Peyer's patch (tissue), 4 donors: ENCODE measurements around the gene DNAJC5G. TPM values are rescaled to one million over a fixed set of nuclear protein-coding genes. Genes with fewer than 3 reads are reported as not detected.

Source experiments
- DNase-seq, 3 donors: peaks; one replicate each; pipeline ENCODE4 v3.0.0-alpha.2; 2017 to 2019
- H3K27ac ChIP-seq, 4 donors: fragments of 200-600 bp; sonication (generic); one replicate each; pipeline ENCODE4 v1.5.1; 2016 to 2019
- H3K27me3 ChIP-seq, 2 donors: fragments of 200-600 bp; sonication (generic); one replicate each; pipeline ENCODE4 v1.5.1; 2019
- H3K36me3 ChIP-seq, 3 donors: fragments of 200-600 bp; sonication (generic); one replicate each; pipeline ENCODE4 v1.5.1; 2016 to 2019
- H3K4me1 ChIP-seq, 4 donors: fragments of 200-600 bp; sonication (generic); one replicate each; pipeline ENCODE4 v1.5.1; 2016 to 2019
- H3K4me3 ChIP-seq, 4 donors: fragments of 200-600 bp; sonication (generic); 1 replicate in 3 of 4; 2 replicates in 1 of 4; pipeline ENCODE4 v1.5.1; 2016 to 2019; ENCODE audit warnings: mild to moderate bottlenecking in 1 of 4
- H3K9me3 ChIP-seq, 4 donors: fragments of 200-600 bp; sonication (generic); one replicate each; pipeline ENCODE4 v1.5.1; 2016 to 2019; ENCODE audit warnings: mild to moderate bottlenecking in 1 of 4
- POLR2A ChIP-seq, 2 donors: fragments of 450-650 bp; IDR thresholded peaks; one replicate each; pipeline ENCODE4 v1.5.1; 2017; ENCODE audit warnings: antibody characterized with exemption in 2 of 2, mild to moderate bottlenecking in 2 of 2, moderate library complexity in 2 of 2
- total RNA-seq, 4 donors: library from RNA; depleted of rRNA; stranded (reverse); fragments of >200 nt; gene quantifications; one replicate each; pipeline ENCODE4 v1.1.0, GENCODE V29; 2016
- TF ChIP-seq, protein P1 (sequence below), 6 experiments: fragments of 450-650 bp in 4 of 6; fragments of 200-600 bp in 2 of 6; sonication (generic) in 1 of 6; IDR thresholded peaks; one replicate each; pipeline ENCODE4 v1.5.1; 2017 to 2019; ENCODE audit warnings: antibody characterized with exemption in 6 of 6, mild to moderate bottlenecking in 3 of 6, moderate library complexity in 1 of 6

Gene DNAJC5G
- total RNA-seq, 4 donors from 2014 or later: 4.3 TPM; not detected in 3

- no peaks in the 10 kb centered on the region for H3K27me3 ChIP-seq
- no peak for TF ChIP-seq POLR2A (IDR thresholded peaks at IDR 0.05)
- TF ChIP-seq, protein P1, sequence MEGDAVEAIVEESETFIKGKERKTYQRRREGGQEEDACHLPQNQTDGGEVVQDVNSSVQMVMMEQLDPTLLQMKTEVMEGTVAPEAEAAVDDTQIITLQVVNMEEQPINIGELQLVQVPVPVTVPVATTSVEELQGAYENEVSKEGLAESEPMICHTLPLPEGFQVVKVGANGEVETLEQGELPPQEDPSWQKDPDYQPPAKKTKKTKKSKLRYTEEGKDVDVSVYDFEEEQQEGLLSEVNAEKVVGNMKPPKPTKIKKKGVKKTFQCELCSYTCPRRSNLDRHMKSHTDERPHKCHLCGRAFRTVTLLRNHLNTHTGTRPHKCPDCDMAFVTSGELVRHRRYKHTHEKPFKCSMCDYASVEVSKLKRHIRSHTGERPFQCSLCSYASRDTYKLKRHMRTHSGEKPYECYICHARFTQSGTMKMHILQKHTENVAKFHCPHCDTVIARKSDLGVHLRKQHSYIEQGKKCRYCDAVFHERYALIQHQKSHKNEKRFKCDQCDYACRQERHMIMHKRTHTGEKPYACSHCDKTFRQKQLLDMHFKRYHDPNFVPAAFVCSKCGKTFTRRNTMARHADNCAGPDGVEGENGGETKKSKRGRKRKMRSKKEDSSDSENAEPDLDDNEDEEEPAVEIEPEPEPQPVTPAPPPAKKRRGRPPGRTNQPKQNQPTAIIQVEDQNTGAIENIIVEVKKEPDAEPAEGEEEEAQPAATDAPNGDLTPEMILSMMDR (IDR thresholded peaks at IDR 0.05): no peak
- H3K27ac ChIP-seq: no peak overlapping the region
- no peak for DNase-seq
- H3K4me1 ChIP-seq: no peaks in the 10 kb centered on the region
- H3K9me3 ChIP-seq: no peaks in the 10 kb centered on the region
- peaks cover 0 to 99% (median 0%) of the 10 kb centered on the region in 3 donors for H3K36me3 ChIP-seq
- no peak overlapping the region for H3K4me3 ChIP-seq
Measured at GRCh38 chr2:27236136-27236535, 39.1 kb upstream of the DNAJC5G start.

DNA sequence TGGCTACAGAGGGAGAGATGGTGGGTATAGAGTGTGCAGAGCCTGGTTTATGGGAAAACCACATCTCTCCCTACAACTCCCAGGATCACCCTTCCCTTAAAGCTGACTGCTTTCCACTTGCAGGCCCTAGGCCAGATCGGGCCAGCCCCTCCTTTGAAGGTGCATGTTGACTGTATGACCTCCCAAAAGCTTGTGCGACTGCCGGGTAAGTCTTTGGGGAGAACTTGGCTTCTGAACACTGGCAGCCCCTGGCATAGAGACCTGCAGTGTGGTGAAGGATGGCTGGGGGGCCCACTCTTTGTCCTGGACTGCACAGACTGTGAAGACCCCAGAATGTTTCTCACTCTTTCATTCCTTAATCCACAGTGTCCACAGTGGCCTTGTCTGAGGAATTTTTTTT, 38.6 kb upstream of the DNAJC5G start:
- Histone ChIP-seq H3K27me3 (no peaks in the 10 kb centered on the region), H3K36me3 (peaks cover 0 to 100% (median 0%) of the 10 kb centered on the region in 3 donors), H3K27ac (no peak overlapping the region), H3K4me1 (no peaks in the 10 kb centered on the region), H3K9me3 (no peaks in the 10 kb centered on the region), H3K4me3 (no peak overlapping the region)
- TF ChIP-seq, protein P1 (IDR thresholded peaks at IDR 0.05): no peak
- no peak for TF ChIP-seq POLR2A (IDR thresholded peaks at IDR 0.05)
- no peak for DNase-seq

- no peak for TF ChIP-seq POLR2A (IDR thresholded peaks at IDR 0.05)
- TF ChIP-seq, protein P1 (IDR thresholded peaks at IDR 0.05): no peak
- Histone ChIP-seq H3K27ac (no peak overlapping the region), H3K27me3 (no peaks in the 10 kb centered on the region), H3K4me3 (no peak overlapping the region), H3K9me3 (no peaks in the 10 kb centered on the region), H3K36me3 (peaks cover 0 to 100% (median 0%) of the 10 kb centered on the region in 3 donors), H3K4me1 (no peaks in the 10 kb centered on the region)
- no peak for DNase-seq
Measured at GRCh38 chr2:27237341-27237945, 37.8 kb upstream of the DNAJC5G start.

DNA sequence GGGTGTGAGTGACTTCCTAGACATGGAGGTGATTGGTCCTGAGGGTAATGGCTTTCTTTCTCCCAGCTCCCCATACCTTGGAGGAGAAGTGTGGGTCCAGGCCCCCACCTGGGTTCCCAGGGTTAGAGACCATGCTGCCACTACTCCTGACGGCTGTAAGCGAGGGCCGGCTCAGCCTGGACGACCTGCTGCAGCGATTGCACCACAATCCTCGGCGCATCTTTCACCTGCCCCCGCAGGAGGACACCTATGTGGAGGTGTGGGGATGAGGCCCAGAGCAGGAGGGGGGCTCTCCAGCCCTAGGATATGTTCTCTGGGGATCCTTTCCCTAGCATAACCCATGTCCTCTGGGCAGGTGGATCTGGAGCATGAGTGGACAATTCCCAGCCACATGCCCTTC, 36.3 kb upstream of the DNAJC5G start:
- peaks cover 0 to 98% (median 0%) of the 10 kb centered on the region in 3 donors for H3K36me3 ChIP-seq
- no peak overlapping the region for H3K27ac ChIP-seq
- TF ChIP-seq, protein P1 (IDR thresholded peaks at IDR 0.05): no peak
- TF ChIP-seq POLR2A (IDR thresholded peaks at IDR 0.05): no peak
- H3K27me3 ChIP-seq: no peaks in the 10 kb centered on the region
- no peak for DNase-seq
- H3K4me3 ChIP-seq: no peak overlapping the region
- H3K9me3 ChIP-seq: no peaks in the 10 kb centered on the region
- H3K4me1 ChIP-seq: no peaks in the 10 kb centered on the region

DNA sequence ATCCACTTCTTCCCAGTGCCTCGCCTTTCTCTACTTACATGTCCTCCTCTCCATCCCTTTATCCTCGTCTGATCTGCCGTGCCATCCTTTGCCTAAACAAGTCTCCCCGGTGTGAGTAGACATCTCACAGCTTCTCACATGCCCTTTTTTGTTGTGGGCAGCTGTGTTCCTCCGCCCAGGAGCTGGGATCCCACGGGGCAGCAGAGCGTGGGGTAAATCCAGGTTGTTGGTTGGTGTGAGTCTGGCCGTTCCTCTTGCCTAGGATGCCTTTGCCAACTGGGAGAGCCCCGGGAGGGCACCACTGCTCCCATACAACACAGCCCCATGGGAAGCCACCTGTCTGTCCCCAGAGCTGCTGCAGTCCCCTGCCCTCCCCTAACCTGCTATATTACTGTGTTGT, 34.8 kb upstream of the DNAJC5G start:
- H3K9me3 ChIP-seq: no peaks in the 10 kb centered on the region
- no peak for DNase-seq
- no peaks in the 10 kb centered on the region for H3K27me3 ChIP-seq
- peaks cover 0 to 88% (median 0%) of the 10 kb centered on the region in 3 donors for H3K36me3 ChIP-seq
- H3K27ac ChIP-seq: no peak overlapping the region
- no peak for TF ChIP-seq POLR2A (IDR thresholded peaks at IDR 0.05)
- TF ChIP-seq, protein P1 (IDR thresholded peaks at IDR 0.05): no peak
- H3K4me1 ChIP-seq: no peaks in the 10 kb centered on the region
- no peak overlapping the region for H3K4me3 ChIP-seq
